WERI-Rb-1 (cell line): ENCODE results near the gene SH3GL3.

Source experiments
- DNase-seq: peaks from one replicate; pipeline ENCODE4 v3.0.0-alpha.2; 2020
- H3K27ac ChIP-seq: fragments of 250-450 bp; sonication (Bioruptor Pico); 2 replicates; pipeline ENCODE4 v1.5.1; 2020; ENCODE audit warnings: mild to moderate bottlenecking, moderate library complexity
- H3K27me3 ChIP-seq: fragments of 250-450 bp; sonication (Bioruptor Pico); 2 replicates; pipeline ENCODE4 v1.5.1; 2021; ENCODE audit warnings: mild to moderate bottlenecking, low read depth, moderate library complexity; ENCODE audit not compliant: insufficient read depth, severe bottlenecking
- H3K36me3 ChIP-seq: fragments of 250-450 bp; sonication (Bioruptor Pico); 2 replicates; pipeline ENCODE4 v1.5.1; 2020; ENCODE audit warnings: mild to moderate bottlenecking, moderate library complexity
- H3K4me3 ChIP-seq: 2 replicates; pipeline ENCODE4 v1.5.1; 2011; ENCODE audit warnings: low read depth, mild to moderate bottlenecking, control low read depth, low read length
- H3K9me3 ChIP-seq: fragments of 250-450 bp; sonication (Bioruptor Pico); 2 replicates; pipeline ENCODE4 v1.5.1; 2021; ENCODE audit warnings: mild to moderate bottlenecking, moderate library complexity; ENCODE audit not compliant: severe bottlenecking
- CTCF ChIP-seq: IDR thresholded peaks from 2 replicates; pipeline ENCODE4 v1.5.1; 2011; ENCODE audit warnings: low read depth, mild to moderate bottlenecking, control low read depth, inconsistent platforms, low read length

SH3GL3 gene

GRCh38 chr15:83475551-83475950, 28.4 kb downstream of the SH3GL3 start:
- Histone ChIP-seq H3K9me3 (no peaks in the 10 kb centered on the region), H3K27ac (no peak overlapping the region), H3K36me3 (no peaks in the 10 kb centered on the region), H3K27me3 (no peaks in the 10 kb centered on the region), H3K4me3 (no peak overlapping the region)
- no peak for TF ChIP-seq CTCF
- DNase-seq = no peak

GRCh38 chr15:83476066-83476465, 28.9 kb downstream of the SH3GL3 start:
- H3K4me3 ChIP-seq = no peak overlapping the region
- no peak overlapping the region for H3K27ac ChIP-seq
- H3K9me3 ChIP-seq = no peaks in the 10 kb centered on the region
- no peaks in the 10 kb centered on the region for H3K27me3 ChIP-seq
- H3K36me3 ChIP-seq = no peaks in the 10 kb centered on the region
- no peak for DNase-seq
- no peak for TF ChIP-seq CTCF

- H3K27ac ChIP-seq = no peak overlapping the region
- DNase-seq = no peak
- H3K4me3 ChIP-seq = no peak overlapping the region
- no peaks in the 10 kb centered on the region for H3K36me3 ChIP-seq
- no peak for TF ChIP-seq CTCF
- H3K27me3 ChIP-seq = no peaks in the 10 kb centered on the region
- no peaks in the 10 kb centered on the region for H3K9me3 ChIP-seq
These were observed 29.6 kb downstream of the SH3GL3 start for GRCh38 chr15:83476708-83477107.

DNA sequence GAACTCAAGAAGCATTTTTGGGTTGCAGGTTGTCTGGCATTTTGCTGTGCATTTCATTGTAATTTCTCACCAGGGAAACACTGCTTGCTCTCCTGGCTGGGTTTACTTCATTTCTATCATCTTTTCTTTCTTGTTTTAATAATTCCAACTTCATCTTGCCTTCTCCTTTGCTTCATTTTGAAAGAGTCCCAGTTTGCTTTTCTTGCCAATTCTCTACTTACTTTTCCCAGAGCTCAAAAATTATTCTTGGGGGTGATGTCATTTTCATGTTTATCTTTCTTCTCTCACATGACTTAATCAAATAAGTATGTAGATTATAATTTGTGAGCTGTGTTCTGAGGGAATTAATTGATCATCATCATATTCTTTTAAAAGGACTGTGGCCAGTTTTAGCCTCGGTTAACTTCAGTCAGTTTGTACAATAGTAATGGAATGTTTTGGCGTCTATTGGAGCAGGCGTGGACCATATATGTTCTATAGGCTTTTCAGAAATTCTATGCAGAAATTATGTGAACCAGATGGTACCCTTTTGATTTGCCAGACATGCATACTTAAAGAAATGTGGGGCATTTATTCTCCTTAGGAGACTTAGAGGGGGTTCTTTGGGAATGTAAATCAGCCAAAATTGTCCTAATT, 30.1 kb downstream of the SH3GL3 start:
- H3K27ac ChIP-seq = no peak overlapping the region
- TF ChIP-seq CTCF = no peak
- no peaks in the 10 kb centered on the region for H3K27me3 ChIP-seq
- H3K36me3 ChIP-seq = no peaks in the 10 kb centered on the region
- H3K4me3 ChIP-seq = no peak overlapping the region
- no peaks in the 10 kb centered on the region for H3K9me3 ChIP-seq
- no peak for DNase-seq

- Histone ChIP-seq H3K36me3 (no peaks in the 10 kb centered on the region), H3K4me3 (no peak overlapping the region)
- TF ChIP-seq CTCF = no peak
These were observed 30.8 kb downstream of the SH3GL3 start for GRCh38 chr15:83477808-83478537.

More at GRCh38 chr15:83477808-83478537, 30.8 kb downstream of the SH3GL3 start:
- DNase-seq = no peak
- Histone ChIP-seq H3K27ac (no peak overlapping the region), H3K9me3 (no peaks in the 10 kb centered on the region), H3K27me3 (no peaks in the 10 kb centered on the region)
